ENCODE measurements around the gene TMEM129.

The TMEM129 gene

GRCh38 chr4:1758306-1759121 is 37.4 kb upstream of the TMEM129 start:
- in situ Hi-C loops (cut with MboI; ENCODE audit: low sequenced_read_pairs): no loop called here

GRCh38 chr4:1757836-1758235 is 36.7 kb upstream of the TMEM129 start:
- in situ Hi-C loops (cut with MboI; ENCODE audit: low sequenced_read_pairs): no loop called here

GRCh38 chr4:1756893-1757779 is 36.0 kb upstream of the TMEM129 start:
- in situ Hi-C loops (cut with MboI; ENCODE audit: low sequenced_read_pairs): no loop called here

GRCh38 chr4:1756079-1756478 is 35.0 kb upstream of the TMEM129 start:
- in situ Hi-C loops (cut with MboI; ENCODE audit: low sequenced_read_pairs): no loop called here

GRCh38 chr4:1755297-1755696 is 34.2 kb upstream of the TMEM129 start:
- in situ Hi-C loops (cut with MboI; ENCODE audit: low sequenced_read_pairs): no loop called here

GRCh38 chr4:1754336-1754735 is 33.2 kb upstream of the TMEM129 start:
- in situ Hi-C loops (cut with MboI; ENCODE audit: low sequenced_read_pairs): no loop called here

GRCh38 chr4:1753697-1754311 is 32.7 kb upstream of the TMEM129 start:
- in situ Hi-C loops (cut with MboI; ENCODE audit: low sequenced_read_pairs): no loop called here

- in situ Hi-C loops (cut with MboI; ENCODE audit: low sequenced_read_pairs): no loop called here
These were observed 32.2 kb upstream of the TMEM129 start for GRCh38 chr4:1753294-1753696.

- in situ Hi-C loops (cut with MboI; ENCODE audit: low sequenced_read_pairs): no loop called here
These were observed 31.3 kb upstream of the TMEM129 start for GRCh38 chr4:1752284-1753041.

GRCh38 chr4:1751919-1752283 is 30.8 kb upstream of the TMEM129 start:
- in situ Hi-C loops (cut with MboI; ENCODE audit: low sequenced_read_pairs): no loop called here

- in situ Hi-C loops (cut with MboI; ENCODE audit: low sequenced_read_pairs): no loop called here
These were observed 30.2 kb upstream of the TMEM129 start for GRCh38 chr4:1751155-1751918.

- in situ Hi-C loops (cut with MboI; ENCODE audit: low sequenced_read_pairs): no loop called here
These were observed 29.4 kb upstream of the TMEM129 start for GRCh38 chr4:1750381-1751154.

- in situ Hi-C loops (cut with MboI; ENCODE audit: low sequenced_read_pairs): loop anchor here (10.0 kb wide), 1 partner anchor 155 kb away; no protein-coding TSS in a partner anchor
These were observed 28.7 kb upstream of the TMEM129 start for GRCh38 chr4:1749826-1750225.

GRCh38 chr4:1749370-1749769 is 28.2 kb upstream of the TMEM129 start:
- in situ Hi-C loops (cut with MboI; ENCODE audit: low sequenced_read_pairs): loop anchor here (10.0 kb wide), 1 partner anchor 155 kb away; no protein-coding TSS in a partner anchor

- in situ Hi-C loops (cut with MboI; ENCODE audit: low sequenced_read_pairs): loop anchor here (10.0 kb wide), 1 partner anchor 156 kb away; no protein-coding TSS in a partner anchor
These were observed 27.4 kb upstream of the TMEM129 start for GRCh38 chr4:1748465-1748995.

- in situ Hi-C loops (cut with MboI; ENCODE audit: low sequenced_read_pairs): loop anchor here (10.0 kb wide), 1 partner anchor 157 kb away; no protein-coding TSS in a partner anchor
These were observed 26.5 kb upstream of the TMEM129 start for GRCh38 chr4:1747603-1747967.

- in situ Hi-C loops (cut with MboI; ENCODE audit: low sequenced_read_pairs): loop anchor here (10.0 kb wide), 1 partner anchor 158 kb away; no protein-coding TSS in a partner anchor
These were observed 25.9 kb upstream of the TMEM129 start for GRCh38 chr4:1746919-1747602.

GRCh38 chr4:1746265-1746691 is 25.2 kb upstream of the TMEM129 start:
- in situ Hi-C loops (cut with MboI; ENCODE audit: low sequenced_read_pairs): loop anchor here (10.0 kb wide), 1 partner anchor 159 kb away; no protein-coding TSS in a partner anchor
